Measurements from ENCODE around the gene DHRS1. TPM values are rescaled to one million over a fixed set of nuclear protein-coding genes. Genes with fewer than 3 reads are reported as not detected.
A peak's percentile ranks its signal among the peaks of the same experiment; 100 is the strongest.

The DHRS1 gene
- total RNA-seq, 1 donor from 2014 or later = 10.6 TPM

GRCh38 chr14:24308342-24309124 lies 9.0 kb upstream of the DHRS1 start:
- DNase-seq = no peak

- peak; percentile 79 for DNase-seq
These were observed 8.2 kb upstream of the DHRS1 start, which contains the start of gene CIDEB for GRCh38 chr14:24307575-24308341. TSS of gene CIDEB (minus strand) at chr14:24307977. CDS start at chr14:24307858, 119 bp downstream.

DNA sequence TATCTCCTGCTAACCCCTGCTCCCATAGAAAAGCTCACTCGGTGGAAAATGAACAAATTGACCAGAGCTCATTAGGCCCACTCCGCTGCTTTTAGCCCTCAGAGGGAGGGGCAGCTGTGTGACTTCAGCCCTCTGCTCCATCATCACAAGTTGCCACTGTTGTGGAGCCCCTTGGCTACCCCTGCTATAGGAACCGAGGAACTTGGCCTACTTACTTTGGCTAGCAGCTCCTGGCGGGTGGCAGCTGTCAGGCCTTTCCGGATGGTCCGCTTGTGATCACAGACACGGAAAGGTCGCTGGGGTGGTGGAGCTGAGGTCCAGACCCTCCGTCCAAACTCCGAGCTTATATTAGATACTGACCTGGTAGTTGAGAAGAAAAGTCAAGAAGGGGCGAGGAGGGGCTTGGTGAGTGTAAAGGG lies 7.6 kb upstream of the DHRS1 start:
- DNase-seq = no peak

- no peak for DNase-seq
These were observed 4.4 kb upstream of the DHRS1 start for GRCh38 chr14:24304019-24304387.

- no peak for DNase-seq
These were observed 873 bp upstream of the DHRS1 start for GRCh38 chr14:24300326-24300980.

GRCh38 chr14:24298892-24299254 lies 707 bp downstream of the DHRS1 start:
- DNase-seq = peak; percentile 62

DNA sequence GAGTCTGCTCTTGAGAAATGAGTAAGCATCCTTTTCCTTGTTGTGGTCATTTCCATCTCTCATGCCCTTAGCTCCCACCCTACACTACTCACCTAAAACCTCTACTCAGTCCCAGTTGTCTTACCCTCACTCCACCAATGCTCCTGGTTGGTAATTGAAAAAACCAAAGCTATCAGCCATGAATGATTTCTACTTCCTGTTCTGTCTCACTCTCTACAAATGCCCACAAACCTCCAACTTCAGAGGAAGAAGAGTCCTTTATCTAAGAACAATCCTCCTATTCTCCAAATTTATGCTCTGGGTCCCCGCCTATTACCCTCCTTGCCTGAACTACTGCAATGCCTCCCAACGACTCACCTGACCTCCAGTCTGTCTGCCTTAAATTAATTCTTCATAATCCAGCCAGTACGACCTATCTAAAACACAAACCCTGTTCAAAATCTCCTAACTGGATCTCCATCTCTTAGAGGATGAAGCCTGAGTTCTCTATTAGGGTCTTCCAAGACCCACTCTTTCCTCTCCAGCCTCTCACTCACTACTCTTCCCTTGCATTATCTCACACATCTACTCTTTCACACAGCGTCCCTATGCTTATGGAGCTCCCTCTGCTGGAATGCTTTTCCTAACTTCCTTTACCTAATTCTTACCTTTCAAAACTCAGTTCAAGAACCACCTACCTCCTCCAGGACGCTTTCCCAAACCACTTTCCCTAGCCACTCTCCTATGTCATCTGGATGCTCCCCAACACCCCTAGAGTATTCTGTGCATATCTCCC lies 2.2 kb downstream of the DHRS1 start:
- DNase-seq = peak; percentile 59

DNA sequence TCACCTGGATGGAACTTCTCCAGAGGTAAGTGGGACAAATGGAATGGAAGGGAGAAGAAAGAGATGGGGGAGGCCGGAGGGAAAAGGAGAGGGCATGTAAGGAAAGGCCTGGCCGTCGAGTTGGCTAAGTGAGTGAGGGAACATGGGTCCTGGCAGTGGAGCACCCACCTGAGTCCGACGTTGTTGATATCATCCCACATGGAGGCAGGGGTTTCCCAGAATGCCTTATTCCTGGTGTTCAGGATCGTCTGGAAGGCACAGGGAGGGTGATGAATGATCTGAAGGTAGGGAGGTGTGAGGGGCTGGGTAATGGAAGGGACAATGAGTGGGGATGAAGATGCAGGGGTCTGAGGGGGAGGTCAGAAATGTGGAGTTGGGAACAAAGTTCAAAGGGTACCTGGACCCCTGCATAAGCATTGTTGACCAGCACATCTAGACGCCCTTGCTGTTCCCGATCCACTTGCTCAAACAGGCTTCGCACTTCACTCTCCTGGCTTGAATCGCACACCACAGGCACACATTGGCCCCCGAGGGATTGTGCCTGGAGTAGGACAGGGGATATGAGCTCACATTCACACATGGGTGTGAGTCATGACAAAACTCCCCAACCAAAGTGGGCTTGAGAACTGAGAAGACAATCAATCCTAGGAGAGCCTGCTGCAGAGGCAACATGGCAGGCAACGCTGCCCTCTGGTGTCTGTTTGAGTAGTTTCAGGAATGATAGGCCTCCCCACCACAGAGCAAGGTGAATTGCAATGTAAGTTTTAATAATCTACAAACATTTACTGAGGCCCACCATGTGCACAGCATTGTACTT lies 3.0 kb downstream of the DHRS1 start:
- peak; percentile 97 for DNase-seq

GRCh38 chr14:24293525-24293924 lies 6.1 kb downstream of the DHRS1 start:
- DNase-seq = no peak

GRCh38 chr14:24292118-24292807 lies 7.3 kb downstream of the DHRS1 start:
- DNase-seq = no peak

GRCh38 chr14:24291446-24292117 lies 8.0 kb downstream of the DHRS1 start:
- DNase-seq = no peak

DNA sequence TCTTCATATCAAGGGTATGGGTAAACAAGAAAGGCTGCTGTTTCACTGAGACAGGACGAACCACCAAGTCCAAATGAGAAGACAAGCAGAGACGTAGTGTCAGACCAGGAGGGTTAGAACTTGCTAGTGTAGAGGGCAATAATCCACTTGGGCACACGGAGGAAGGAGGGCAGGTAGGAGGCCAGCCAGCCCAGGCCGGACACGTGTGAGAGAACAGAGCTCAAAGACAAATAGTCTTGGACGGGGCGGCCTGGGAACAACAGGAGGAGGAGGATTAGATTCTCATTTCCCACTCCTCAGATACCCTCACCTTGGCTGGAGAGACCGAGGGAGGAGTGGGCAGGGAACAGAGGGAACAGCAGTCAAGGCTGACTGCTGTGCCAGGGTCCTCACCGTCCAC lies 8.8 kb downstream of the DHRS1 start:
- no peak for DNase-seq

DNA sequence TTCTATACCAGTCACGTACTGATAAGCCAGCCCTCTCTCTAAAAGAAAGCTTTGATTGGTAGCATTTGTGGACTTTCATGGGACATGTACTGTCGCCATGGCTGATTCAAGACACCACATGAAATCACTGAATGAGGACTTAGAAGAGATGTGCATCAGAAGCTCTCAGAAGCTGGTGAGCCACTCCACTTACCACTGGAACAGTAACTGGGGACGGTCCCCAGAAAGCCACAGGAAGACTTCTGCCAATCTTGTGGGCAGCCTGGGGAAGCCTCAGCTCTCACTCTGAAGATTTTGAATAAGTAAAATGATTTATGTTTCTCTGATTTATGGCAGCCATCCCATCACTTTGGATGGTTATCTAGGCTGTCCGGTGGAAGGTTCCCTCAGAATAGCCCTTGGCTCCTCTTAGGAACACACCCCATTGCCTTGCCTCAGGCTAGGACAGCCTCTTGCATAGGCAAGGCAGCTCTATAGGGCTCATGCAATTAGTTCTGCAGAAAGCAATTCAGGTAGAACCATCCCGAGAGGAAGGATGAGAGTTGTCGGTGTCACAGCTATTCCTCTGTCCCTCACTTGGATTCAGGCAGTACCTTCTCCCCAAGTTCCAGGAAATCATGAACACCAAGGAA lies 9.8 kb downstream of the DHRS1 start:
- no peak for DNase-seq

DNA sequence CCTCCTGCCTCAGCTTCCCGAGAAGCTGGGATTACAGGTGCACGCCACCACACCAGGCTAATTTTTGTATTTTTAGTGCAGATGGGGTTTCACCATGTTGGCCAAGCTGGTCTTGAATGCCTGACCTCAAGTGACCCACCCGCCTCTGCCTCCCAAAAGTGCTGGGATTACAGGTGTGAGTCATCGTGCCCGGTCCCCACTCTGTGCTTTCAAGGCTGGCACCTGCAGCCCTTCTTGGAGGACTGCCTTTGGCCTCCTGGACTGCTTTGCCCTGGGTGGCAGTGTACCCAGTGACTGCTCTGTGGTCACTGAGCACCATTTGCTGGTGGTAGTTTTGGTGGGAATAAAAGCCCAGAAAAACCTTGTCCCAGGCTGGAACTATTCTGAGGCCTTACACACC lies 12.6 kb downstream of the DHRS1 start:
- DNase-seq = no peak

- DNase-seq = no peak
These were observed 14.2 kb downstream of the DHRS1 start for GRCh38 chr14:24285351-24285750.

- no peak for DNase-seq
These were observed 15.0 kb downstream of the DHRS1 start for GRCh38 chr14:24284501-24285035.

GRCh38 chr14:24283796-24284460 lies 15.7 kb downstream of the DHRS1 start:
- no peak for DNase-seq

DNA sequence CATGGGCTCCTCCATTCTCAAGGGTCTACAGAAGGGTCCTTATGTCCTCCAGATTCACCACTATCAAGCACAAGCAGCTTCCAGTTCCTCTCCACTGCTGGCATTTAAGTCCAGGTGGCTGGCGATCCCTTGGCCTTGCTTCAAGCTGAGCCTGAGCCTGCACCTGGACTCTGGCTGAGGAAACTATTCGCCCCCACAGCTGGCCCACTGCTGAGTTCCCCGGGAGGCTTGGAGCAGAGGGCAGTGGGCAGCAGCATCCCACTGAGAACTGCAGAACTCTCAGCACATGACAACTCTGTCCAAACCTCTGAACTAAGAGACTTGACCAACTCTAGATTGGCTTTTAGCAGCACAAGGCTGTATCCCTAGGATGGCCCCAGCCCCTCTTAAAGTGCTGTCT lies 16.8 kb downstream of the DHRS1 start:
- no peak for DNase-seq

DNA sequence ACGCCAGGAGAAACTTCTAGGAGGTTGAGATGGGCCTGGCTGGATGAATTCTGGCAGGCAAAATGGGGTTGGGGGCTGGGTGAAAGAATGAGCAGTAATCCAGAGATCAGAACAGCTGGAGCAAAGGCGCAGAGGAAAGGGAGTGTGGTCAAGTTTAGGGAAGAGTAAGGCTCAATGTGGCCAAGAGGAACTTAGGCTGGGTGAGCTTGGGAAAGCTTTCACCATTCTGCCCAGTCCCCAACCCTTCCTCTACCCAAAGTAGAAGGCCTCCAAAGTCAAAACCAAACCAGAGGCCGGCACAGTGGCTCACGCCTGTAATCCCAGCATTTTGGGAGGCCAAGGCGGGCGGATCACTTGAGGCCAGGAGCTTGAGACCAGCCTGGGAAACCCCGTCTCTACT lies 17.9 kb downstream of the DHRS1 start:
- DNase-seq = no peak

All from dermis blood vessel endothelial cell (primary cell).